Left colon (tissue), 2 donors: ENCODE results near the gene CUEDC1. TPM values are rescaled to one million over a fixed set of nuclear protein-coding genes. Genes with fewer than 3 reads are reported as not detected.

Experiments used
- ATAC-seq: fragments of 200-7000 bp; cut with Tn5 transposase; one replicate; pipeline ENCODE4 v1.9.1; 2020; ENCODE audit warnings: mild to moderate bottlenecking, moderate library complexity
- DNase-seq, 2 donors: peaks; one replicate each; pipeline ENCODE4 v3.0.0-alpha.2; 2020
- intact Hi-C, 2 donors: fragments of 100-400 bp; cut with DNase I in 1 of 2; cut with micrococcal nuclease in 1 of 2; formaldehyde crosslinking; loops; one replicate each; pipeline versions ENCODE4 v1.11.2 to v1.14.0; 2022; cut with DNase I, micrococcal nuclease
- total RNA-seq, 2 donors: library from RNA; stranded (reverse); fragmentation: NEBNext Ultra II Directional; extraction: Animal tissue kit (Norgen Biotek cat#: 25700); gene quantifications; one replicate each; pipeline ENCODE4 v1.2.1, GENCODE V29; 2021
- donor health status: DM: no; HTN: no; CAD: no.
- donor health status: DM: yes; HTN: yes; CAD: no.

The CUEDC1 gene
- total RNA-seq, 2 donors from 2014 or later, result 16.5 to 29.6 TPM

GRCh38 chr17:57811638-57812280 lies 143.5 kb downstream of the CUEDC1 start:
- intact Hi-C loops, result no loop called here
- ATAC-seq (no peak), DNase-seq (no peak)

Other genes with a start within 250 kb of the CUEDC1 start
- not detected for gene CCDC182, start 210.1 kb downstream of the CUEDC1 start, total RNA-seq
- 10 to 100 TPM; 18.0 to 21.3 TPM for gene MRPS23, start 105.4 kb downstream of the CUEDC1 start, total RNA-seq
- 10 to 100 TPM; 38.9 to 53.3 TPM for gene VEZF1, start 32.8 kb upstream of the CUEDC1 start, total RNA-seq
- gene SRSF1, start 51.8 kb upstream of the CUEDC1 start, total RNA-seq, result 100 to 1,000 TPM; 148 to 159 TPM
- 10 to 100 TPM; 35.0 to 35.9 TPM for gene DYNLL2, start 128.0 kb upstream of the CUEDC1 start, total RNA-seq
- not detected for gene OR4D1, start 193.0 kb upstream of the CUEDC1 start, total RNA-seq
- gene OR4D2, start 211.6 kb upstream of the CUEDC1 start, total RNA-seq, result not detected
- not detected for gene EPX, start 237.3 kb upstream of the CUEDC1 start, total RNA-seq